GM19043 (cell line): ENCODE measurements around the gene TARDBP.
"Not testable (repeated sequence)": the region's sequence is repeated elsewhere in the genome, so short reads cannot be mapped to it uniquely, and the experiment has no call there.

Experiments
- ATAC-seq: cut with Tn5 transposase; IDR thresholded peaks from one replicate; pipeline ENCODE4 v1.9.1; 2021; ENCODE audit warnings: low read depth; ENCODE audit not compliant: unreplicated experiment

Gene TARDBP

DNA sequence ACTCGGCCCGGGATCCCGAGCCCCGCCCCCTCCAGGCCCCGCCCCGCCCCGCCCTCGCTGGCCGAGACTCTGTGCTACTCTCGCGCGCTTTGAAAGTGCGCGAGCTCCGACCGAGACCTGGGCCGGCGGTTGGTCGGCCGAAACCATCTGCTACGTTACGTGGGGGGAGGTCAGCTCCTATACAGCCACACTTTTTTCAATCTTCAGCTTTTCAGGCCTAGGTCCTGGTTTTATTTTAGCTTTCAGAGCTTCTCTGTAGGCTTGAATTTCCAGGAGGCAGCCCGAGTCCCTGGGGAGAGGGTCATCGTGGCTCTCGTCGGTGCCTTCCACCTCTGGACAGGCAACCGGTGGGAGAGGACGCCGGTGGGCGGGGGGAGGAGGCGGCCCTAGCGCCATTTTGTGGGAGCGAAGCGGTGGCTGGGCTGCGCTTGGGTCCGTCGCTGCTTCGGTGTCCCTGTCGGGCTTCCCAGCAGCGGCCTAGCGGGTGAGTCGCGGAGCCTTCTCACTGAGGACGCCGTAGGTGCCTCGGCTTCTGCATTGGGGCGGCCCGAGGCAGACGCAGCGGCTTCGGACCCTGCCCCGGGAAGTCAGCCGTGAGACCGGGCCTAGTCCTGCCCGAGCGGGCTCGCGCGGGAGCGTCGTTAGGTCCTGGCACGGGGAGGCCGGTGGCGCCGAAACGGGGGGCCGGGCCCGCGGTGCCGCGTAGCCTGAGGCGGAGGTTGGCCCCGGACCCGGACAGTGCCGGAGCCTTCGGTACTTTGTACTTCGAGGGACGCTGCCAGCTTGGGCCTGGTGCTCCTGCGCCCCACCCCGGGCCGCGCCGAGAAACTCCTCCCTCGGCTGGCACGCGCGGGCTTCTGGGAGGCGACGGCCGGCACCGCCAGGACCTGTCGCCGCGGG lies at the start of gene TARDBP:
Gene TARDBP (plus strand): TSS at position 395 of the 900 bp plus-strand sequence. CDS start 1,074 bp downstream, outside the sequence.
- peak; percentile 85 for ATAC-seq

DNA sequence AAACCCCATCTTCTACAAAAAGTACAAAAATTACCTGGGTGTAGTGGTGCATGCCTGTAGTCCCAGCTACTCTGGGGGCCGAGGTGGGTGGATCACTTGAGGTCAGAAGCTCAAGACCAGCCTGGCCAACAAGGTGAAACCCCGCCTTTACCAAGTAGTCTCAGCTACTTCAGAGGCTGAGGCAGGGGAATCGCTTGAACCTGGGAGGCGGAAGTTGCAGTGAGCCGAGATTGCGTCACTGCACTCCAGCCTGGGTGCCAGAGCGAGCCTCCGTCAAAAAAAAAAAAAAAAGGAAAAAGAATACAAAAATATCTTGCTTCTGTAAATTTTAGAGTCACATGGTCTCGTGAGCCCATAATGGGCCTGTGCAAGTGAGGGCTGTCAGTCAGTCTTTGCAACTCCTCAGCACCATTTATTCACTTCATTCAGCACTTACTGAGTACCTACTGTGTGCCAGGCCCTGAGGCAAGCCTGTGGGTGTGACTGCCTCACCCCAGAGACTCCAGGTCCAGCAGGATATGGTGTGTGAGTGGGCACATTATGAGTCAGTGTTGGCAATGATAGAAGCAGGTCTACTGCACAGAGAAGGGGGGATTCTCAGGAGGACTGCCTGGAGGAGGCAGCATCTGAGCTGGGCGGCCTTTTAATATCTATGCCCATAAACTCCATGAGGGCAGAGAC lies 46.8 kb upstream of the TARDBP start:
- ATAC-seq, result no peak

DNA sequence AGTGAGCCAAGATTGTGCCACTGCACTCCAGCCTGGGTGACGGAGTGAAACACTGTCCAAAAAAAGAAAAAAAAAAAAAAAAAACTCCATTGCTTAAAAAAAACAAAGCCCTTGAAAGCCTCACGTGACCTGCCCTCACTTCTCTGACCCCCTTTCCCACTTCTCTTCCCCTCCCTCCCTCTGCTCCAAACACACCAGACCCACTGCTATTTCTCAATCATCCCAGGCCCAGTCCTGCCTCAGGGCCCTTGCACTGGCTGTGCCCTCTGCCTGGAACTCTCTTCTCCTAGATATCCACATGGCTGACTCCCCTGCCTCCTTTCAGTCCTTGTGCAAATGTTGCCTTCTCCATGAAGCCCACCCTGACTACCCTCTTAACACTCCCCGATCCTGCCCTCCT lies 45.4 kb upstream of the TARDBP start:
- ATAC-seq, result no peak

DNA sequence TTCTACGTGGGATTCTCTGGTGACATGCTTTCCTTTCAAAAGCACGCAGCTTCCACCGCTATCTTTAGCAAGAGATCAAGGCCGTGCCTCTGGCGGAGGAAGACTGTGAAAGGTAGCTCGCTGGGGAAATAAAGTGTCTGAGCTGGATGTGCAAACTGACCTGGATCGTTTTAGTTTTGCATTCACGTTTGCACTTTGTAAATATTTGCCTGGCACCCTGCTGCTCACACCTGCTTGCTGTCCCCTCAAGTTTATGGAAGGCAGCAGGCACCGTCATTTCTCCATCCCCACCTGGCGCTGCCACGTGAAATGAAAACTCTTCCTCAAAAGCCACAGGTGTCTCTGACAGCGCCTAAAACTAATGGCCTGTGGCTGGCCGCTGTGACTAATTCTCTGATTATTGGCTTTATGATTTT lies 44.0 kb upstream of the TARDBP start:
- no peak for ATAC-seq

DNA sequence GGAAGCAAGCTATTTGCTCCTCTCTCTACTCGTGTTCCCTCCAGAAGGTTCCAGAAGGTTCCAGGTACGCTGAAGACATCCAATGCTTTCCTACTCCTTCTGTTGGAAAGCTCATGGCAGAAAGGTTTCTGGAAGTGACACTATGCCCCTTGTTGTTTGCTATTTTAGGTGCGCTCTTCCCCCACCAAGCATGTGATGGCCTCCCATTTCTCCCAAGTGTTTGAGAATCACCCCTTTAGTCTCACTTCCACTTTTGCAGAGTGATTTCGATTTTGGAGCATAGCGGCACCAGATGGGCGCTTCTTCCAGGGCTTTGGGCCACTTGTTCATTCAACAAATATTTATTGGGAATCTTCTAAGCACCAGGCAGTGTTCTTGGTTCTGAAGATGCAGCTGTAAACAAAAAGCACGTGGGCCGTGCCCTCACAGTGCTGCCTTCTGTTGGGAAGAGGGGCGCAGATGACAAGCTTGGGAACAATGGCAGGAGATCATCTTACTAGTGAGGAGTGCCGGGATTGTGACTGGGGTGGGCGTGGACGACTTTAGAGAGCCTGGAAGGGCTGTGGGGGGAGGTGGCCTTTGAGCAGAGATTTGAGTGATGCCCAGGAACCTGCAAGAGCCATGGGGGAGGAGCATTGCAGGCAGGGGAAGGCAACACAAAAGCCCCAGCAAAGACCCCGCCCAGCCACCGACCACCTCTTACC lies 43.0 kb upstream of the TARDBP start:
- no peak for ATAC-seq

DNA sequence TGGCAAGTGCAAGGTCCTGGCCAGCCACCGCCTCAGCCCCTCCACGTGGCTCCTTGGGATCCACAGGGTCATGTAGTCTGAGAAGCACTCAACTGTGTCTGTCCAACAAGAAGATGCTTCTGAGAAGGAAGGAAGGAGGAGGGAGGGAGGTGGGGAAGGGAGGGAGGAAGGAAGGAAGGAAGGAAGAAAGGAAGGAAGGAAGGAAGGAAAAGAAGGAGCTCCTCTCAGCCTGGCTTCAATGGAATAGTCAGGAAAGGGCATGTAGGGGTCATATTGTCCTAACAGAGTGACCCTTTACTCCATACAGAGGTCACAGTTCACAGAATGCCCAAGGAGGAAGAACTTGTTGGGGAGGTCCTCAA lies 42.5 kb upstream of the TARDBP start:
- ATAC-seq, result no peak

DNA sequence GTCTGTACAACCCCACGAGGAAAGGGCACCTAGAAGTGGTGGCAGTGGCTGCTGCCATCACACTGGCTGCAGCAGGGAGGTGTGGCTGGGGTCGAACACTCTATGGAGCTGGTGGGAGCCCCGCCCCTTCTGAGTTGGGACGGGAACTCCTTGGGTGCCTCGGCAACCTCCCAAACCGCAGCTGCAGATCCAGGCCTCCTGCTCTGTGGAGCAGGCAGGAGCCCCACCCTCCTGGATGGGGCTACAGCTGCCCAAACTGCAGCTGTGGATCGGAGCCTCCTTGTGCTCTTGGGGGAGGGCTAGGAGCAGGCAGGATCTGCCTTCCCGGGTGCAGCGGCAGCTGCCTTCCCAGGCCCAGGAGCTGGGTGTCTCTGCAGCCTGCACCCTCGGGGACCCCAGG lies 38.9 kb upstream of the TARDBP start:
- no peak for ATAC-seq

DNA sequence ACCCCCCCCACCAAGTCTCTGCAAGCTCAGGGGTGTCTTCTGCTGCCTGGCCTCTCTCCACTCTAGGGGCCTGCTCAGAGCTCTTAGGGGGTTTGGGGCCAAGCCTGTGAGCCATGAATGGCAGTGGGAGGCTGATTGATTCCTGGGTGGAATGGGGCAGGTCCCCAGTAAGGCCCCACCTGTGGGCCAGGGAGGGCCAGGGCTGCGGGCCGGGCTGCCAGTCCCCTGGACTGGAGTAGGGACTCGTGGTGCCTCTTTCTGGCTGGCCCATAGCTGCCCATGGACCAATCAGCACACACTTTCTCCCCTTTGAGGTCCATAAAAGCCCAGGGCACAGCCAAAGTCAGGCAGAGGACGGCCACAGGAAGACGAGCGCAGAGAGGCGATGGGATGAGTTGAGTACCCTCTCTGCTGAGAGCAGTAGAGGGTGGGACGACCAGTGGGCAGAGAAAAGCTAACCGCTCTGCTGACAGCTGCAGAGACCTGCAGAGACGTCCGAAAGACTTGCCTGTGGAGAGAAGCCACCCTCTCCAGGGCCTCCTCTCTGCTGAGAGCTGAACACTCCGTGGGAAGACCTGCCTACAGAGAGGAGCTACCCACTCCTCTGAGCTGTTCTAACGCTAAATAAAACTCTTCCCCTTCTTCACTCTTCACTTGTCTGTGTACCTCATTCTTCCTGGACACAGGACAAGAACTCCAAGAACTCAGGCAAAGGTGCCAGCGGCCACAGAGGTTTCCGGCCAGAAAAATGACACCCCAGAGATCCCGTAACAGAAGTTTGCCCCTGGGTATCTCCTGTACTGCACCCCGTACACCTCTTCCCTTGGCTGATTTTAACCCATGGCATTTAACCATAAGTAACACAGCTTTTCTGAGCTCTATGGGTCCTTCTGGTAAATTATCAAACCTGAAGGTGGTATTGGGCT lies 38.2 kb upstream of the TARDBP start:
- no peak for ATAC-seq

DNA sequence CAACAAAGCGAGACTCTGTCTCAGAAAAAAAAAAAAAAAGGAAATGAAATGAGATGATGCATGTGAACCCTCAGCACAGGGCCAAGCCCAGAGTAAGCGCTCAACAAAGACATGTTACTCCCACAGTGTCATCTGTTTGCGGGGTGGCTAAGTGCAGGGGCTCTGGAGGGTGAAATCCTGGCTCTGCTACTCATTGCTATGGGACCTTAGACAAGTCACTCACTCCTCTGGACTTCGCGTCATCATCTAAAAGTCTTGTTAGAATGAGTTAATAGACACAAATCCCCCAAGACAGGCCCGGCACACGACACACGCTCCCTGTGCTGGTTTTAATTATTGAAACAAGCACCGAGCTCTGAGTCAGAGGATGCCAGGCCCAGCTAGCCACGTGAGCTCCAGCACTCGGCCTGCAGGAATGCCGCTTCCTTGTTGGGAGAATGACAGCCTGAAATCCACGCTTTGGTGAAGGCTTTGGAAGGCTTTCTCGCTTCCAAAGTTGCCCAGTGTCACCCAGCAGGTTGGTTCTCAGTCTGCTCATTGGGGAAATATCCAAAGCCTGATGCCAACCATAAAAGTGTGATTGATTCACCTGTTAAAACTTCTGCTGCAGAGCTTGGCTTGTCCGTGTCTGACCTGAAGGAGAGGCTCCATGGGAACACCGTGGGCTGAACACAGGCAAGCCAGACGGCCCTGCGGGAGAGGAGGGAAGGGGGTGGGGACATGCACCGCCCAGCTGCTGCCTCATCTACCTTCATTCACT lies 36.7 kb upstream of the TARDBP start:
- no peak for ATAC-seq

DNA sequence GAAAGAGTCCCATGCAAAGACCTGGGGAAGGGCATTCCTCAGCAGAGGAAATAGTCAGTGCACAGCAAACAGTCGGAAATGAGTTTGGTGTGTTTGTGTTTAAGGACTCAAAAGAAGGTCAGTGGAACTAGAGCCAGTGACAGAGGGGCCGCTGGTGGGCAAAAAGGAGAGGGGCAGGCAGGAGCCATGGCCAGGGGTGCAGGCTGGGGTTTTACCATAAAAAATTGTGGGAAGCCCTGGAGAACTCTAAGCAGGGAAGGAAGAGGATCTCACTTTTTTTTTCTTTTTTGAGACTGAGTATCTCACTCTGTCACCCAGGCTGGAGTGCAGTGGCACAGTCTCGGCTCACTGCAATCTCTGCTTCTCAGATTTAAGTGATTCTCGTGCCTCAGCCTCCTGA lies 33.7 kb upstream of the TARDBP start:
- no peak for ATAC-seq

DNA sequence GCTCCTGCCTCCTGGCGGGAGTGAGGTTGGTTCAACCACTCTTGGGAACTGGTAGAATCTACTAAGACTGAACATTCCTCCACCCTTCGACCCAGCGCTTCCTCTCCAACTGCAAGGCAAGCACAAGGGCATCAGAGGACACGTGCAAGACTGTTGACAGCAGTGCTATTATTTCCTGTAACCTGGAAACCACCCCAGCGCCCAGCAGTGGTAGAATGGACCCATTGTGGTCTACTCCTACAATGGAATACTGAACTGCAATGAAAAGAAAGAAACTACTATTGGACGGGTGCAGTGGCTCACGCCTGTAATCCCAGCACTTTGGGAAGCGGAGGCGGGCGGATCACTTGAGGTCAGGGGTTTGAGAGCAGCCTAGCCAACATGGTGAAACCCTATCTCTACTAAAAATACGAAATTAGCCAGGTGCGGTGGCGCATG lies 33.0 kb upstream of the TARDBP start:
- ATAC-seq, result no peak

DNA sequence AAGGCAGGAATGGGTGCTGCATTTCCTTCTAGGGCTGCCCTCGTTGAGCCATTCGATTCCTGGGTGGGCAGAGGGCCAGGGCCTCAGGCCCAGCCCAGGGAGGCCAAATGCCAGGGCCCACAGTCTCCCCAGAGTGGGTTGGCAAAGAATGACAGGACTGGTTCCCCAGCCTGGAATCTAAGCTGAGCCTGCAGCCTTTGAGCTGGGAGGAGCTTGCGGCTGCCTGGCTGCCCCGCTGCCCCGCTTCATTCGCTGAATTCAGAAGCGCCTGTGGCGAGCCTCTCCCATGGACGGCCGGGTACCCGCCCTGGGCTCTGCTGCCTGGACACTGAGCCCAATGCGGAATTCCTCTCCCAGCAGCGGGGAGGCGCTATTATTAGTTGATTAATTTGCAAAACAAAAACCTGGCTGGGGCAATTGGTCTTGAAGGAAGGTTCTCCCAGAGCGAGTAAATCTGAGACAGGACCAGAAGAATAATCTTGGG lies 32.3 kb upstream of the TARDBP start:
- ATAC-seq, result no peak

DNA sequence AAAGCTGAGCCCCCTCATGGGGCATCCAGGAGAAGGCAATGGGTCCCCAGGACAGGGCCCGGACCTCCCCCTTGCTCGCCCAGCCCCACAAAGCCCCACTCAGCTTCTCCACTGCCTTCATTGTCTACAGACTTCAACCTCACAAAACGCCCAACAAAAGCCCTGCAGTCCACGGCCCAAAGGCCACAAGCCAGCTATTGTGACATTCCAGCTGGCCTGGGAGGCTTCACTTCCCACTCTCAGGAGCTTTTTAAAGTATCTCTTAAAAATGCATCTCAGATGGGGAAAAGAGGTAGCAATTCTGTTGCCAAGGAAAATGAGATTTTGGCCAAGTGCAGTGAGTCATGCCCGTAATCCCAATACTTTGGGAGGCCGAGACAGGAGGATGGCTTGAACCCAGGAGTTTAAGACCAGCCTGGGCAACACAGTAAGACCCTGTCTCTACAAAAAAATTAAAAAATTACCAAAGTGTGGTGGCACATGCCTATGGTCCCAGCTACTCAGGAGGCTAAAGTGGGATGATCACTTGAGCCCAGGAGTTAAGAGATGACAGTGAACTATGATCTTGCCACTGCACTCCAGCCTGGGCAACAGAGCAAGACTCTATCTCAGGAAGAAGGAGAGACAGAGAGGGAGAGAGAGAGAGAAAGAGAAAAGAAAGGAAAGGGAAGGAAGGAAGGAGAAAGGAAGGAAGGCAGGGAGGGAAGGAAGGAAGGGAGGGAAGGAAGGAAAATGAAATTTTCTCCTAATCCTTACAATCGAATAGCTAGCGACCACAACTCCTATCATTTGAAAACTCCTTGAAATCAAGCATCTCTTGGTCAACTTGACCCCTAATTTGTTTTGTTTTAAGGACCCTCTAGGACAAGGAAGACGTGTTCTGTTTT lies 31.4 kb upstream of the TARDBP start:
- ATAC-seq, result no peak

DNA sequence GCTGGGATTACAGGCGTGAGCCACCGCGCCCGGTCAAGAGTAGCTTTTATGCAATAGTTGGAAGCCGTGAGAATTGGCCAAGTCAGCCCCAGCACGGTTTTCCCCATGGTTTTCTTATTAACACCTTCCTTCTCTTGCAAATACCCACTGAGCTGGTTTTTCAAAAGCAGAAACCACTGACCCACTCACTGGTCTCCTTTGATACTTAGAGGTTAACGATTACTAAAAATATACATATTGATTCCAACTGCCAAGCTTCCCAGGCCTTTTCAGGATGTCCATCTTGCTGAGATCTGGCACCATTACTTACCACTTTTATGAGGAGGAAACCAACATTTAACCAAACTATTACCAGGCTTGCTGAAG lies 25.9 kb upstream of the TARDBP start:
- ATAC-seq, result peak; percentile 24

DNA sequence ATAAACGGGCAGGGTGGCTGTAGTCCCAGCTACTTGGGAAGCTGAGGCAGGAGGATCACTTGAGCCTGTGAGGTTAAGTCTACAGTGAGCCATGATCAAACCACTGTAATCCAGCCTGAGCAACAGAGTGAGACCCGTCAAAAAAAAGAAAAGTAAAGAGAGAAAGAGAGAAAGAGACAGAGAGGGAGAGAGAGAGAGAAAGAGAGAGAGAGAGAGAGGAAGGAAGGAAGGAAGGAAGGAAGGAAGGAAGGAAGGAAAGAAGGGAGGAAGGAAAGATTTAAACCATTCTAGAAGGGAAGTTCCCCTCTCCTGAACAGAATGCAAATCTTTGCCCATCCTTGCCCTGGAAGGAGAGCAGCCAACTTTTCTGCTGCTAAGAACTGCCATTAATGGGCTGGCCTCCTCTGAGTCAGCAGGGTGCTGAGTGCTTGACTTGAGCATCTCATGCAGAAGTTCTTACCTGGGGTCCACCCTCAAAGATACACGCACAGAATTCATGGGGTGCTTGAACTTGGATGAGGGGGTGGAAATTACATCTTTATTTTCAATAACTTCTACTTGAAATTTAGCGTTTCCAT lies 24.5 kb upstream of the TARDBP start:
- no peak for ATAC-seq

DNA sequence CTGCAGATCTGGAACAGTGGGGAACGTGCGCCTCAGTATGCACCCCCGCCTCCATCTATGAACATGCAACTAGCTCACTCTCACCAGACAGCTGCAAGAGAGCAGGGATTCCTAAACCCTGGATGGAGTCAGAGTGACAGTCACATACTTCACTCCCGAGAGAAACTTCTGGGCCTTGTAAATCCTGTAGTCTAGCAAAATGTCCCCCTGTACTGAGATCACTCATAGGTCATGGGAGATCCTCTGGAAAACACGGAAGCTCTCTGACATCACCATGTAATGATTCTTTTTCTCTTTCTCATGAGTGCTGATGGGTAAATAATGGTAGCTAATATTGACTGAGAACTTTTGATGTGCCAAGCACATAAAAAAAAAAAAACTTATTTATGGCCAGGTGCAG lies 23.4 kb upstream of the TARDBP start:
- ATAC-seq, result no peak

DNA sequence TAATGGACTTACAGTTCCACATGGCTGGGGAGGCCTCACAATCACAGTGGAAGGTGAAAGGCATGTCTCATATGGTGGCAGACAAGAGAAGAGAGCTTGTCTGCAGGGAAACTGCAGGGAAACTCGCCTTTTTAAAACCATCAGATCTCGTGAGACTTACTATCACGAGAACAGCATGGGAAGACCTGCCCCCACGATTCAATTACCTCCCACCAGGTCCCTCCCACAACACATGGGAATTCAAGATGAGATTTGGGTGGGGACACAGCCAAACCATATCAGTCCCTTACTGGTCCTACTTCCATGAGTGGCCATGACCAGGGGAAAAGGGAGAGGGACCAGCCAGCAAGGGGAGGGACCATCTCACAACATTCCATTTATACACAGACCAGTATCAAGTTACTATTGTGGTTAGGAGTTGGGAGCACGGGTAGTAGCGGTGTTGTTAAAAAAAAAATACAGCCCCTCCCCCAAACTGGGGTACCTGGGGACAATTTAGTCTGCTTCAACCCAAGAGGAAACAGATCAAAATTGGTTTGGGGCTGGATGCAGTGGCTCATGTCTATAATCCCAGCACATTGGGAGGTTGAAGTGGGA lies 22.4 kb upstream of the TARDBP start:
- not testable (repeated sequence) for ATAC-seq

DNA sequence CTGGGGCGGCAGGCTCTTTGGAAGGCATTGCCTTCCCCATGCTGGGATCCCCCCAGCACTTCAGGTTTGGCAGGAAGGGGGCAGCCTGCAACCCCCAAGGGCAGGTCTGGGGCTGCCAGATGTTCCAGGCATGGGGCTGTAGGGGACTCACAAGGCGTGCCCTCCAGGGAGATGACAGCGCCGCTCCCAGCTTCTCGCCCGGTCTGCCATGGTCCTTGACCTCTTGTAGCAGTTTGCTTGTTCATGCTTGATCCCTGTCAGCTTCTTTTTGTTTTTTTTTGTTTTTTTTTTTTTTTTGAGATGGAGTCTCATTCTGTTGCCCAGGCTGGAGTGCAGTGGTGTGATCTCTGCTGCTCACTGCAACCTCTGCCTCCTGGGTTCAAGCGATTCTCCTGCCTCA lies 21.6 kb upstream of the TARDBP start:
- ATAC-seq, result no peak
